DMS 273 treated with DMSO at 0.1 percent for 48 hours (cell line): Measurements from ENCODE around the gene CORO2B.

Source experiments
- DNase-seq: peaks from one replicate; lab custom pipeline; 2025; lab: John Stamatoyannopoulos, UW

CORO2B gene

GRCh38 chr15:68774521-68775235 lies 195.9 kb downstream of the CORO2B start:
- no peak for DNase-seq

DNA sequence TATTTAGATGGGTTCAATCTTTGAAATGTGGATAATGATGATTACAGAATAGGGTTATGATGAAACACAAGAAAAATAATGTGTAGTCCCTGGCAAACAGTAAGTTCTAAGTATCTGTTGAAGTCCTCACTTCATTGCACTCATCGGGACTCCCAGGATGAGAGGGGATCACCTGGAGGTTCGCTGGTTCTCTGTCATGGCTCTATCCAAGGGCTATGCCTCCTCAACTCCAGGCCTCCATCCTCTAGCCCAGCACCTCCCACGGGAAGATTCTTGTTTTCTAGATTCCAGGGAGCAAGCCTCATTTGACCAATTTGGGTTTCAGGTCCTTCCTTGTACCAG lies 196.4 kb downstream of the CORO2B start:
- DNase-seq: no peak

DNA sequence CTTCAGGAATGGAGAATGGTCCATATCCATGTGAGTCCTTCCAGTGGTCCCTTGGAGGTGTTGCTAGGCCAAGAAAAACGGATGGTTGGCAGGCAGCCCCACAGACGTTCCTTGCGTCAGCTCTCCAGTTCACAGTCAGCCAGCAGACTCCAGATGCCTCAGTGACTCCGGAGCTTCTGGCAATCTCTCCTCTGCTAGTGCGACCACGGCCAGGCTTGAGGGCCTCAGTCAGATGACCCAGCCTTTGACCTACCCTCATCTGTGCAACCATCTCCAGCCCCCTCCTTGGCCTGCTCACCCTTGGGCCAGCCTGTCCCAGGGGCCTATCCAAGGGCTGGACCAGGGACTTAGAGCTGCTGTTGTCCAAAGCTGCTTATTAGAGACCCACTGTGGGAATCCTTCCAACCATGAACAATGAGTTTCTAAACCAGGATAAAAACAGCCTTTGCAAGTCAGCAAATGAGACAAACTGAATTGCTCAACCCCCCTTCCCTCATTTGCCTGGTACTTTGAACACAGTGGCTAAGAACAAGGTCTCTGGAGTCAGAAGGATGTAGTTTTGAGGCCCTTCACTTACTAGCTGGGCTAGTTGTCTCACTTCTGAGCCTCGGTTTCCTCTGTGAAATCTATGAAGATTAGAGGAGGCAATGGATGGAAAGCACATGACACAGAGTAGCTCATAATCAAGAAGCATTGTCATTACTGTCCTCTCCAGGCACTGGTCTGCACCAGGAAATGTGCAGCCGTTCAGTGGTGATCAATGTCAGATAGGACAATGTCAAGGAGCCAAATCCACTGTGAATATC lies 197.1 kb downstream of the CORO2B start:
- DNase-seq: no peak

- no peak for DNase-seq
Measured at GRCh38 chr15:68776477-68777270, 197.9 kb downstream of the CORO2B start.
